Pons (tissue), 1 donor: Measurements from ENCODE around the gene FER1L5.
A peak's percentile ranks its signal among the peaks of the same experiment; 100 is the strongest.
"Not testable (repeated sequence)": the region's sequence is repeated elsewhere in the genome, so short reads cannot be mapped to it uniquely, and the experiment has no call there.

ENCODE experiments used
- DNase-seq: peaks from one replicate; pipeline ENCODE4 v3.0.0-alpha.2; 2016; ENCODE audit warnings: low spot score

Gene FER1L5

DNA sequence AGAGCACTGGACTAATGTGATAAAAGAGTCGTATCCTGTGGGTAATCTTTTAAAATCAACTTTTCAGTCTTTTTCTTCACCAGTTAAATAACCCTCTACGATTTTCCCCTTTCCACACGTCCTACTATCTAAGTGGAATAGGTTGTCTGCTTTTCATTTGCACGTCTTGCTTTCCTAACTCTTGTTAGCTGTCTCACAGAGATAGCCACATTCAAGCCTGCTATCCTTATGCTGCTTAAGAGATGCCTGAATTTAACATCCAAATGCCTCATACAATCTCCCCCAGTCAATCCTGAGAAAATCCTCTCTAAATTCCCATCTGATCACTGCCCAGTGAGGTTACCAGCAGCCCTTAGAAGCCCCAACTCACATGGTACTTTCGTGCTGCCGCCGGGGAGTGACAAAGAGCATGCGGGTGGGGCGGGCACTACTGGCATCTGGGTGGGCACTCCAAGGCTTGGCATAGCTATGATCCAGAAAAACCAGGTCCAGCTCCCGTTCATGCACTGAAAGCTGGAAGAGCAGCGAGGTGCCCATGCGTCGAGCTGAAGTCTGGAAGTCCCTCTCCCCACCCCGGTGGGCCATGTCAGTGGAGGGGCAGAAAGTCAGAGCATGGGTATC, 5.9 kb upstream of the FER1L5 start:
- DNase-seq: no peak

DNA sequence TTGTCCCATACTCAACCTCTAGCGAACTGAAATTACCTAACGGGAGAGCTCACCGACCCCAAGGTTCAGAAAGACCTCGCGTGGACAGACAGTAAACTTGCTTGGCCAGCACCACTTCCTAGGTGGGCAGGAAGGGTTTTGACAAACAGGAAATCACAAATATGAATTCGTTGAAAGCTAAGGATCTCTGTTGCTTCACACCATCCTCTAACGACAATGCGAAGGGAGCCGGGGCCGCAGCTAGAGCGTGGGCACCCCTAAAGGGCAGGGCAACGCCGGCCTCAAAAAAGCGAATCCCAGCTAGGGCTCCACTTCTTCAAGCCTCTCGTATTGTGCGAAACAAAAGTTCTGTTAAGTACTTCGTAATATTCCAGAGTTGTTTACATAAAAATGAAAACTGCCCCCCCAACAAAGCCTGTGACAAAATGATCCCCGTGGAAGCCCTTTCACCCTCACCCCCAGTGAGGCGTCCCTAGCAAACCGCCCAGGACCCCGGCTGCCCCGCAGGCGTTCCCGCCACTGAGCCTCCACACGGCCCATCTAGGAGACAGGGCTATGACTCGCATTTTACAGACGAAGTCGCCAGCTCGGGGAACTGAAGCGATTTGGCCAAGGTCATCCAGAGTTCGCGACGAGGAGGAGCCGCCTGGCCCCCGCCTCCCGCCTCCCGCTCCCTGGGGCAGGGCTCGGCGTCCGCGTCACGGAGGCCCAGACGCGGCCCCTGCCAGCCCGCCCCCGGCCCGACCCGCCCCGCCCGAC, 5.0 kb upstream of the FER1L5 start:
- DNase-seq: peak; percentile 54

DNA sequence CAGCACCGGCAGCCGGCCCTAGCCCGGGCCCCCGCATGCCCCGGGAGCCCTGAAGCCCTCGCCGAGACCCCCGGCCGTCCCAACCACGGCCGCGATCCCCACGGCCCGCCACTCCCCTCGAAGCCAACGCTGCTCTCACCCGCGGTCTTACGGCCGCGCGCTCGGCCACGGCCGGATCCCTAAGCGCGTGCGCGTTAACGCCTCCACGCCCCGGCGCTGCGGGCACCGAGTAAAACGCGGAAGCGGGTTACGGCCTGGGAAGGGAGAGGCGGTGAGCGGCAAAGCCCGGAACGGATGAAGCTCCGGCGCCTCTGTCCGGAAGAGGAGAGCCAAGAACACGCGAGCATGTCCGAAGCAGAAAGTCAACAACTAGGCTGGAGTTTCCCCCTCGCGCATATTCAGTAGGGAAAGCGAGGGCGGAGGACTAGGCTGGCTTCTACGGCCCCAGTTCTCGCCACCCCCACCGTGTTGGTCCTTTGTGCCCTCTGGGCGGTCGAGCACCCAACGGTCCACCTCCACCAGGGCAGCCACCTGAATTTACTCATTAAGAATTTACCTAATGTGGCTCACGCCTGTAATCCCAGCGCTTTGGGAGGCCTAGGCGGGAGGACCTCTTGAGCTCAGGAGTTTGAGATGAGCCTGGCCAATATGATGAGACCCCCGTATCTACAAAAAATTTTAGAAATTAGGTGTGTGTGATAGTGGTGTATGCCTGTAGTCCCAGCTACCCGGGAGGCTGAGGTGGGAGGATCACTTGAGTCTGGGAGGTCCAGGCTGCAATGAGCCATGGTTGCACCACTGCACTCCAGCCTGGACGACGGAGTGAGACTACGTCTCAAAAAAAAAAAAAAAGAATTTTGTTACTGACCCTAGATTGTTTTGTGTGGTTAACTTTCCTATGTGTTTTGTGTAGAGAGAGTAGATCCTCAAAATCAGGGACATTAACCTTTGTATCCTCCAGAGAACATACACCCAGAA, 4.1 kb upstream of the FER1L5 start, which contains the start of gene KANSL3:
KANSL3 (minus strand) TSS at position 169 of the 978 bp plus-strand sequence. CDS start 1,177 bp downstream, outside the sequence.
- peak; percentile 90 for DNase-seq

DNA sequence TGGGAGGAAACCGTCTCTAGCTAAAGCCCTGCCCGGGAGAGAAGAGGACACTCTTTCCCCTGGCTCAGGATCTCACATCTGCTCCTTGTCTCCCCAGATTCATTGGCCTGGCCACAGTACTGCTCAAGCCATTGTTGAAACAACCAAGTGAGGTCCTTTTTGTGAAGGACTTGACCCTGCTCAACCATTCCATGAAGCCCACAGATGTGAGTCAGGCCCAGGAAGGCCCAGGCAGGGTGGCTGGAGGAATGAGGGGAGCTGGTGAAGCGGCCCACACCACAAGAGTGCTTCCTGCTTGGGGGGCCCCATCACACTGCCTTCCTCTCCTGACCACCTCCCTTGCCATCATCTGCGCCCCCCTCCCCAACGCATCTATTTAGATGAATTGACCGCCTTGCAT, 5.1 kb downstream of the FER1L5 start:
- DNase-seq: no peak

DNA sequence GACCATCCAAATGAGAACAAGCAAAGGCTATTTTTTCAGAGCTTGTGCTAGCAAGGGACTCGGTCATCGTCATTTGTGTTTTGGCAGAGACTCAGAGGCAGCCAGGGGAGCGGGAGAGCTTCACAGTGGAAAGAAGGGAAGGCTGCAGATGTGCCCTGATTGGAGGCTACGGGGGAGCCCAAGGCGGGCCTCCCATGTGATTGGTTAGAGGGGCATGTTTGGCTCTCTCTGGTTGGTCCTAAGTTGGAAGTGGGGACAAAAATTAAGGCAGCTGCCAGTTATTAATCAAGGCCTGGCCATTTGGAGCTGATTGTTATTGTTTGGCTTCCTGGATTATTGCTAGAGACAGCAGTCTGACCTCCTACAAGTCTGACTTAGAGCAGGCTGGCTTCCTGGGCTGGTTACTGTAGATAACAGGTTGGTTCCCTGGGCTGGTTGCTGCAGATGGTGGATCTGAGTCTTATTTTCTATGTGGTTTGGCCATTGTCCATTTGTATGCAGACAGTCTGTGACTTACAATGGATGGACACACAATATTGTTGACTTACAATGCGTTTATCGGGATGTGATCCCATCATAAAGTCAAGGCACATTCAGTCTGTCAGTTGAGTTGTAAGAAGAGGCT, 5.9 kb downstream of the FER1L5 start:
- DNase-seq: no peak

DNA sequence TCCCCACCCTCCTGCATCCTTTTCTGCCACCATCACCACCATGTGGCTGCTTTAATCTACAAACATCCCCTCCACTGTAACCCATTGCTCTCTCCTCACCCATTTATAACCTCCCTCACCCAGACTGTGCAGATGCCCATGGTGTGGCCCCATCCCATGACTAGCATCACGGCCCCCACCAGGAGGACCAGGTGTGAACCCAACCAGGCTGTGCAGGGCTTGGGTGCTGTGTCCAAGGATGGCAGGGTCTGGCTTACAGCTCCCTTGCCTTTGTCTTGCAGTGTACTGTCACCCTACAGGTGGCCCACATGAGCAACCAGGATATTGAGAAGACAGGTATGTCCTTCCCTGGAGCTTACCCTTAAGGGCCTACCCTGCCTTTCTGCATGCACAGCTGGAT, 6.8 kb downstream of the FER1L5 start:
- no peak for DNase-seq

DNA sequence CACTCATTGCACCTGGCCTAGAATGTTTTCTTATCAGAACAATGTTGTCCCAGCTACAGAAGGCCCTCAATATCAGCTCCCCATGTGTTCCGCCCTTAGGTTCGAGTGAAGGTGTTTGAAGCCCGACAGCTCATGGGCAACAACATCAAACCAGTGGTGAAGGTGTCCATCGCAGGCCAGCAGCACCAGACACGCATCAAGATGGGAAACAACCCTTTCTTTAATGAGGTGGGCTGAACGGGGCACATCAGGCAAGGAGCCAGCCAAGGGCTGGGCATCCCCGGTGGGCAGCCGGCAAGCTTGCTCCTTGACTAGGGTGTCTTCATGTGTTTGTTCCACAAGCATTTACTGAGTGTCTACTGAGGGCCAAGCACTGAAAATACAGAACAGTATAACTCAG, 9.2 kb downstream of the FER1L5 start:
- no peak for DNase-seq

DNA sequence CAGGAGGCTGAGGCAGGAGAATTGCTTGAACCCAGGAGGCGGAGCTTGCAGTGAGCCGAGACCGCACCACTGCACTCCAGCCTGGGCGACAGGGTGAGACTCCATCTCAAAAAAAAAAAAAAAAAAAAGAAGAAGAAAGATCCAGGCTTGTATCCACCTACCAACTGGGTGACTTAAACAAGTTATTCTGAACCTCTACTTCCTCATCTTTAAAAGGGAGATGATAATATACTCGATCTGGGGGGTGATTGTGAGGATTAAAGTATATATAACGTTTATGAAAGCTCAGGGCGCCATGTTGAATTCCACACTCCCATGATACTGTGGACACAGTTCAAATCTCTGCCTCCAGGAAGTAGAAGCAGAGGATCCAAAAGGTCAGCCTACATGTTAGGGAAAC, 12.2 kb downstream of the FER1L5 start:
- not testable (repeated sequence) for DNase-seq

DNA sequence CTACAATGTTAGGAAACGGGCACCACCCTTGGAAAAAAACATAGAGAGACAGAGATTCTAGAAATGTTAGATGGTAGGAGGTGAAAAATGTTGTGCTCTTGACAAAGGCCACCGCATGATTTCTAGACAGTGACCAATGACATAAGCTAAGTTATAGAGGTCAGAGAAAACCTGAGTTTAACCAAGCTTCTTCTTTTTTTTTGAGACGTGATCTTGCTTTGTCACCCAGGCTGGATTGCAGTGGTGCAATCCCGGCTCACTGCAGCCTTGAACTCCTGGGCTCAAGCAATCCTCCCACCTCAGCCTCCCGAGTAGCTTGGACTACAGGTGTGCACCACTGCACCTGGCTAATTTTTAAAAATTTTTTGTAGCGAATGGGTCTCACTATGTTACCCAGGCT, 13.0 kb downstream of the FER1L5 start:
- no peak for DNase-seq

DNA sequence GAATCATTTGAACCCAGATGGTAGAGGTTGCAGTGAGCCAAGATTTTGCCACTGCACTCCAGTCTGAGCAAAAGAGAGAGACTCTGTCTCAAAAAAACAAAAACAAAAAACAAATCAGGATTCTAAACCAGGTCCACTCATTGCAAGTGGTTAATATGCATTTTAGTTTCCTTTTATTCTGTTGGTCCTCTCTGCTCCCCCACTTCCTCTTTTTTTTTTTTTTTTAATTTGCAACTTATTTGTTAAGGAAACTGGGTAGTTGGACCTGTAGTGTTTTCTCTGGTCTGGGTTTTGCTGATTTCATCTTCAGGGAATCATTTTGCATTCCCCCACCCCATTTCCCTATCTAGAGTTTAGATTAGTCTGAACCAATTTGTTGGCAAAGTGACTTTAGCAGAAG, 14.0 kb downstream of the FER1L5 start:
- DNase-seq: no peak

DNA sequence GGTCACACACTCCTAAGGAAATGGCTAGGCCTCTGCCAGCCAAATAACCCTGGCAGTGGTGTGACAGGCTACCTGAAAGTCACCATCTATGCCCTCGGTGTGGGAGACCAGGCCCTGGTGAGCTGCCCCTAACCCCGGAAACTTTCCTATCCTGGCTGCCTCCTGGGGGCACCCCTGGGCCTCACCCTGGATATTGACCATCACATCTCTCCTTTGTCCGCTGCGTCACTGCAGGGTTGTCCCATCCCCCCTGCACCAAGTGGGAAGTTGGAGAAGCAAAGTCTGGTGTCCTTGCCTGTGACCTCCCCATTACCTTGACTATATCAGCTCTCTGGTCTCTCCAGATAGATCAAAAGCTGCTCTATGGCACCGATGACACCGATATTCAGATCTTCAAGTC, 18.8 kb downstream of the FER1L5 start:
- DNase-seq: no peak

DNA sequence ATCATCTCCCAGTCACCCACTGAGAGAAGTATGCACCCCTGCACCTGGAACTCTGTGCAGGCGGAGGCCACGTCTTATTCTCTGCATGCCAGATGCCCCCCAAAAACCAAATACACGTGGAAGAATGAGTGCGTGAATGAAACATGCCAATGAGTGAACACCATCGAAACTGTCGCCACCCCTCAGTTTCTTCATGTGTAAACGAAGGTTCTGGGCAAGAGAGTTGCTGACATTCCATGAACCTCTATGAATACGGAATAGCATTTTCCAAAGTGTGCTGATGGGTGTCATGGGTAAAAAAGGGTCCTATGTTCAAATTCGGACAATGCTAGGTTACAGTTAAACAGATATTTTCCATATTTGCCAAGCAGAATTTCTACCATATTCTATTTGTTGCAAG, 19.8 kb downstream of the FER1L5 start:
- no peak for DNase-seq

DNA sequence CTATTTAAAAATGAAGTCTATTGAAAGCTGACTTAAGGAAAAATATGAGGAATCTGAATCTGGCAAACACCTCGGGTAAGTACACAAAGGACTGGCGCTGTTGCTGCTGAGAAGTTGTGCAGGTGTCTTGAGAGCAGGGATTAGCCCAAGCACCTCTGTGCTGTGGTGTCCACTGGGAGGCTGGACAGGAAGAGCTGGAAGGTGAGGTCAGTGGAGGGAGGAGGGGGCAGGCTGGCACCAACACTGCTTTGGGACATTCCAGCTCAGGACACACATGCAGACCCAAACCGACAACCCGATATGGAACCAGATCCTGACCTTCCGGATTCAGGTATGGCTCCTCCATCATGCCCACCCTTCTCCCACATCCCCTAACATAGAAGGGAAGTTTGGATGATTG, 20.6 kb downstream of the FER1L5 start:
- no peak for DNase-seq

DNA sequence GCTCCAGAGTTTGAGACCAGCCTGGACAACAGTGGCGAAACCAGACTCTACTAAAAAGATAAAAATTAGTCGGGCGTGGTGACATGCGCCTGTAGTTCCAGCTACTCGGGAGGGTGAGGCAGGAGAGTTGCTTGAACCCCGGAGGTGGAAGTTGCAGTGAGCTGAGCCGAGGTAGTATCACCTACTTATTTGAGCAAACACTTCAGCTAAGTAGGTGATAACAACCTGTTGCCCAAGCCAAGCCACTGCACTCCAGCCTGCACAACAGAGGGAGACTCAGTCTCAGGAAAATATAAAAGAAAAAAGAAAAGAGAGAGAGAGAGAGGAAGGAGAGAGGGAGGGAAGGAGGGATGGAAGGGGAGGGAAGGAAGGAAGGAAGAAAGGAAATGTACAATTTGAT, 21.3 kb downstream of the FER1L5 start:
- DNase-seq: no peak

DNA sequence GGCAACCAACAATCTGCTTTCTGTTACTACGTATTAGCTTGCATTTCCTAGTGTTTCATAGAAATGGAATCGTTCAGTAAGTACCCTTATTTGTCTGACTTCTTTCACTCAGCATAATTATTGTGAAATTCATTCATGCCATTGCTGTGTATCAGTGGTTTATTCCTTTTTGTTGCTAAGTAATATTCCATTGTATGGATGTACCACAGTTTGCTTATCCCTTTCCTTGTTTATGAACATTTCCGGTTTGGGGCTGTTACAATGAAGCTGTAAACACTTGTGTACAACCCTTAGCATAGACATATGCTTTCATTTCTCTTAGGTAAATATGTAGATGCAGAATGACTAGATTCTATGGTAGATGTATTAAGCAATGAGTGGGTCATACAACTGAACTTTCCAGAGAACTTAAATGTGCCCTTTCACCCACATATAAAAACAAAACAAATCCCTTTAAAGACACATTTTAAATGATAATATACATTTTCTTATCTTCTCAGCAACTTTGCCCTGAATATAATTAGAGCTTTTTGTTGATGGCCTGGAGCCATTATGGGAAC, 21.9 kb downstream of the FER1L5 start:
- no peak for DNase-seq

DNA sequence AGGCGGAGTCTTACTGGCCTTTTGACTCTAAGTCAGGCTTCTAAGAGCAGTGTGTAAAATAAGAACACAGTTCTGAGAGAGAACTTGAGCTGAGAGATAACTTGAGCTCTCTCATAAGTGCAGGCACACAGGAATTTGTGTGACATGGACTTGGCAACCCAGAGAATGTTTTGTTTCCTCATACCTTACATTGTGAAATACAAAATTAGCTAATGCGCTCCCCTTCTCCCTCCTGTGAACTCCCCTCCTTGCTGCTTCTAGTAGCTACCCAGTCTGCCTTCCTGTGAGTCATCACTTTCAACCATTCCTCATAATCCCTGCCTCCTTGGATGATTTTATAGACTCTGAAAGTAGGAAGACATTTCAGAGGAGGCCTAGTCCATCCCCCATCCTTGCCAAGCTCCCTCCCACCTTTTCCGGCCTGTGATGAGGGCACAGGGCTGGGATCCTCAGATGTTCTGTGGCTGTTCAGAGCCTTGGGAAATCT, 22.6 kb downstream of the FER1L5 start:
- no peak for DNase-seq

DNA sequence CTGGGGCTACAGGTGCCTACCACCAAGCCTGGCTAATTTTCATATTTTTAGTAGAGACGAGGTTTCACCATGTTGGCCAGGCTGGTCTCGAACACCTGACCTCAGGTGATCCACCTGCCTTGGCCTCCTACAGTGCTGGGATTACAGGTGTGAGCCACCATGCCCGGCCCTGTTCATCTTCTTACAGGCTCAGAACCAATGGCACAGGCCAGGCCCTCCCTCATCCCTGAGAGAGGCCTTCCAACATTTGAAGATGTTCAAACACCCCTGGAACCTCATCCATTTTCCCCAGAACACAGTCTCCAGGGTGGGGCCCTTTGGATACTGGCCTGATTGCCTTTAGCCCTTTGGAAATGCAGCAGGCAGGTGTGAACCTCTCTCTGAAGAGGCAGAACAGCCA, 23.2 kb downstream of the FER1L5 start:
- not testable (repeated sequence) for DNase-seq

DNA sequence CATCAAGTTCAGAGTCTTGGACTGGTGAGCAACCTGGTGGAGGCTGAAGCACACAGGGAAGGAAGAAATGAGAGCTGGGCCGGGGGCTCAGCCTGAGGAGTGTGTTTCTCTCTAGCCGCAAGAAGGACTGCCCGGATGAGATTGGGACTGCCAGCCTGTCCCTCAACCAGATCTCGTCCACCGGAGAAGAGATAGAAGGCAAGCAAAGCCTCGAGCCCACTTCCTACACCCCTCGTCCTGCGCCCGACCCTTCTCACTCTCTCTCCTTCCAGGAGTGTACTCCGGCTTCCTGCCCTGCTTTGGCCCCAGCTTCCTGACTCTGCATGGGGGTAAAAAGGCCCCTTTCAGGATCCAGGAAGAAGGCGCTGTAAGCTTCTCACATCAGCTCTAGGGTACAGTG, 26.2 kb downstream of the FER1L5 start:
- DNase-seq: no peak

DNA sequence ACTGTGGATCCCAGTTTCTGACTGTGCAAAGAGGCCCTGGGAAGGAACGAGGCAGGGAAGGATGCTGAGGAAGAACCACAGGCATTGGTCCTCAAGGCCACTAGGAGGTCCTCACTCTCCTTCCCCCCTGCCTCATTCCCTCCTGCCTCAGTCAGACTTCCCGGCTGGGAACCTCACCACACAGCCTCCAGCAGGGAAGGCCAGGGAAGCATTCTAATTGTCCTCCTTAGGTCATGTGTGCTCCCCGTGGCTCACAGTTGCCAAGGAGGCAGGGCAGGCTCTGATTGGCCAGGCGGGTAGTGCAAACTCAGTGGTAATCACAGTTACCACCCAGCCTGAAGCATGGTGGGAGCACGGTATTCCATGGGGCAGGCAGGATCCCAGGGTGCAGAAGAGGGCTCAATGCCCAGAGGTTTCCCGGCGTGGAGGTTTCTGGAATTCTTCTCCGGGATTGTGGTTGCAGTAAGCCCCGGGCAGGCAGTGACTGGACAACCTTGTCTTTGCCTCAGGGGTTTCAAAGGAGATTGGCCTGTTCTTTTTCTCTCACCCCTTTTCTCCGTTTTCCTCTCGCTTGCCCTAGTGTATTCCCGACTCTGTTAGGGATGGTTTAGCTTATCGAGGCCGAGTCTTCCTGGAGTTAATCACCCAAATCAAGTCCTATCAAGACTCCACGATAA, 27.1 kb downstream of the FER1L5 start:
- no peak for DNase-seq

DNA sequence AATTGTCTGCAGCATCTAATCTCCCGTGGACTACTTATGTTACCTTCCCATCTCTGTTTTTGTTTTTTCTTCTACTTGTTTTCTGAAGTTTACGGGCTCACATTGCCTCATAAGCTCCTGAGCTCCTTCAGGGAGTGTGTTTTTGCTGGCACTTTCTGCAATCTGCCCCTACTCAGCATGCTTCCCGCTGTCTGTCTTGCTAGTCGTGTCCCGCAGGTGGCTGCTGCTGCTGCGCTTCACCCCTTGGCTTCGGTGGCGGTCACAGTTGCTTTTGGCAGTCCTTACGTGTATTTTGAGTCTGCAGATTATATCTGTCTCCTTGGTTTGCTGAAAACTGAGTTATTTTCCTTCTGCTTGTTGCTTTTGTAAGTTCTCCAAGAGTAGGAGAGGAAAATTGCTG, 37.3 kb downstream of the FER1L5 start:
- peak; percentile 1 for DNase-seq

DNA sequence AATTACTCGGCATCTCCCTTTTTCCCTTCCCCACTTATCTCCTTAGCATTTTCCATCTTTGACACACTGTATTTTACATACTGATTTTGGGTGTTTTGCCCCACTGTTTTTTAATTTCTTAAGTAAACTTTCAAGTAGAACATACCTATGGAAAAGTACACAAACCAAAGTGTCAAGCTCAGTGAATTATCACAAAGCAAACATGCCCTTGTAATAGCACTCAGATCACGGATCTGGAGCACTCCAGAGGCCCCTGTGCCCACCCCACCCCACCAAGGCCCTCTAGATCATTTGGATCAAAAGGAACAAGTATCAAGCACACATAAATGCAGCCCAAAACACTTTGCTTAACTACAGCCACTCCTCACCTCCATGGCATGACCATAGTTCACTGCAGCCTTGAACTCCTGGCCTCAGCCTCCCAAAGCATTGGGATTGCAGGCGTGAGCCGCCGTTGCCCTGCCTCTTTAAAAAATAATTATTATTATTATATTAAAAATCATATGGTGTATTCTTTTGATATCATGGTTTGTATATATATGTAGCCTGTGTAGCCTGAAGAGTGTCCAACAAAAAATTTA, 38.1 kb downstream of the FER1L5 start:
- DNase-seq: no peak
